GM21528 (cell line): ENCODE measurements around the gene BCAR1.
"Not testable (repeated sequence)": the region's sequence is repeated elsewhere in the genome, so short reads cannot be mapped to it uniquely, and the experiment has no call there.

Source experiments
- ATAC-seq: cut with Tn5 transposase; IDR thresholded peaks from one replicate; pipeline ENCODE4 v1.9.1; 2021; ENCODE audit warnings: mild to moderate bottlenecking, moderate library complexity; ENCODE audit not compliant: unreplicated experiment, low FRiP score

BCAR1 gene

GRCh38 chr16:75227361-75228142 is 23.9 kb downstream of the BCAR1 start:
- ATAC-seq = no peak

DNA sequence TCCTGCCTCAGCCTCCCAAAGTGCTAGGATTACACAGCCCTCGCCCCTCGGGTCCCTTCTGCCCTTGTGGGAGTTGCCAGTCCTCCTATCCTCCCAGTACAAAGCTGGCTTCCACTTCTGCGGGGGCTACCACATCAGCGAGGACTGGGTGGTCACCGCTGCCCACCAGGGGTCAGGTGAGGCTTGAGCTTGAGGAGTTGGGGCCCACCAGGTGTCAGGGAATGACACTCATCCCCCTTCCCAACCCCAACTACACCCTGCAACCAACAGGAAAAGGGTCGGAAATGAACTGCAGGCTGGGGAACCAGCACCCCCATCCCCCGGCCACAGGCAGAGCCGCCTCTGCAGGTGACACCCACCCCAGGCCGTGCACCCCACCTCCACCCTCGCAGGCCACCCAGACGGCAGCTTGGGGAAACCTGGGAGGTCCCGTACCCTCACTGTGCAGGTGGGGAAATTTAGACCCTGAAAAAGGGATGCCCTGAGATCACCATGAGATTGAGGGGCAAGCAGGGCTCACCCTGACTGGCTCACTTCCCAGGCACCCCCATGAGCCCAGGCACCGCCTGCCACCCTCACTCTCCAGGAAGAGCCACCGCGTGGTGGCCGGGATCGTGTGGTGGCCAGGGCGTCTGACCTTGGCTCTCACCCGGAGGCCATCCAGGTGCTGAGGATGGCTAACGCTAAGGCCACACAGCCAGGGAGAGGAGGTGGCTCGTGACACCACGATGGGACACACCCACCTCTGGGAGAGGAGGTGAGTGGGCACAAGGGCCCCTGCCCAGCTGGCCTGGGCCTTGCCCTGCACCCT is 24.7 kb downstream of the BCAR1 start:
- no peak for ATAC-seq

DNA sequence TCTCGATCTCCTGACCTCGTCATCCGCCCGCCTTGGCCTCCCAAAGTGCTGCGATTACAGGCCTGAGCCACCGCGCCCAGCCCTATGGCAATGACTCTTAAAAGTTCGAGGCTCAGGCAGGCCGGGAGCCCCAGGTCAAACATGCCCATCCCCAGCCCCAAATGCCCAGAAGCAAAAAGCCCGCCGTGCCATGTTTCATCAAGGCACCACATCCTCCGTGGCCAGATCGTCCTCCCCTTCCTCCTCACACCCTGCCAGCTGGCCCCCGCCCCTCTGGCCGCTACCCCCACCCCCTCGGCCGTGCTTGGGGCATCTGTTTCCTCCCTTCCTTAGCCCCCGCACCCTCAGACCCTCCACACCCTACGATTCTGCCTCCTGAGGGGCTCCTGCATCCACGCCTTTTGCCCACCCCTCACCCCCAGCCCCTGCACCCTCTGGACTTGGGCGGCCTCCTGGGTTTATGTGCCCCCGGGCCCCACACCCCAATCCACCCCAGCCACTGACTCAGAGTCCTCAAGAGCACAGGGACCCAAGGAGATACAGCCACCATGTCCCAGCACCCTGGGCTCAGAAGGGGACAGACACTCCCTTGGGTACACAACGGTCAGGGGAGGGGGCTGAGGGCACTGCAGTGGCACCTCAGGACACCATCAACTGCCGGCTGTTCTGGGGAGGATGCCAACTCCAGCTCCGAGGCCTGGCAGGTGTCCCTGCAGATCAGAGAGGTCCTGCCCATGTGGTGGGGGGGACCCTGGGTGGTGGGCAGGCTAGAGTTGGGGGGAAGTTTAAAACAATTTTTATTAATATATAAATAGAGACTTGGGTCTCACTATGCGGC is 25.5 kb downstream of the BCAR1 start:
- no peak for ATAC-seq

GRCh38 chr16:75225092-75225491 is 26.3 kb downstream of the BCAR1 start:
- ATAC-seq = no peak

GRCh38 chr16:75224306-75225082 is 26.9 kb downstream of the BCAR1 start:
- ATAC-seq = no peak

DNA sequence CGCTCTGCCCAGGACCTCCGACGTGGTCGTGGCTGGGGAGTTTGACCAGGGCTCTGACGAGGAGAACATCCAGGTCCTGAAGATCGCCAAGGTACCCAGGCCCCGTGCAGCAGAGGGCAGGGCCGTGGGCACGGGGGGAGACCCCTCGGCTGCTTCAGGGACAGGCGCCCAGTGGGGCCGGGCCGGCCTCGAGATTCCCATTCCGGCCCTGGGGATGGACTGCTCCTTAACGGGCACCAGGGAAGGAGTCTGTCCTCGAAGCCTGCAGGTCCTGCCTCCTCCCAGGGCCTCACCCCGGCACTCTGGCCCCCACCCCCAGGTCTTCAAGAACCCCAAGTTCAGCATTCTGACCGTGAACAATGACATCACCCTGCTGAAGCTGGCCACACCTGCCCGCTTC is 28.3 kb downstream of the BCAR1 start:
- ATAC-seq = not testable (repeated sequence)

DNA sequence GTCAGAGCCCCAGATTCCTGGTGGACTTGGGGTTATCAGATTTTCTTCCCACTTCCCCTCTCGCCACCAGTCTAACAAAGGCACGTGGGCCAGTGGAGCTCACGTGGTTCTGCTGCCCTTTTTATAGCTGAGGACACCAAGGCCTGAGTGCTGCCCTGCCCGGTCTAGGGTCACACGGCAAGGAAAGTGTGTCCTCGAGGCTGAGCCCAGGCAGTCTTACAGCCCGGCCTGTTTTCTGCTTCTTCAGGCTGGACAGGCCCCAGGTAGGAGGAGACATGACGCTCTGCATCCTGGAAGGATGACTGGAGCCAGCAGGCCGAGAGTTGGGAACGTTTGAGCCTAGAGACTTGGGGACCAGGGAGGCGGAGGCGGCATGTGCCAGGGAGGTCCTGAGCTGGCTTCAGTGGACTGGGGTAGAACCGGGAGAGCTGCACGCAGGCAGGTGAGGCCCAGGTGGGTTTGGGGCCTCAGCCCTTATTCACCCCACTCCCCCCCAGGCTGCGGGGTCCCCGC is 29.1 kb downstream of the BCAR1 start:
- no peak for ATAC-seq

GRCh38 chr16:75219838-75220237 is 31.6 kb downstream of the BCAR1 start:
- no peak for ATAC-seq

- ATAC-seq = no peak
These were observed 32.3 kb downstream of the BCAR1 start for GRCh38 chr16:75219088-75219487.

- ATAC-seq = peak; percentile 70
These were observed 33.0 kb downstream of the BCAR1 start, which contains the start of gene CTRB1 for GRCh38 chr16:75218256-75219076. Gene CTRB1 (plus strand): TSS chr16:75218988. CDS start chr16:75219008, 20 bp downstream.

DNA sequence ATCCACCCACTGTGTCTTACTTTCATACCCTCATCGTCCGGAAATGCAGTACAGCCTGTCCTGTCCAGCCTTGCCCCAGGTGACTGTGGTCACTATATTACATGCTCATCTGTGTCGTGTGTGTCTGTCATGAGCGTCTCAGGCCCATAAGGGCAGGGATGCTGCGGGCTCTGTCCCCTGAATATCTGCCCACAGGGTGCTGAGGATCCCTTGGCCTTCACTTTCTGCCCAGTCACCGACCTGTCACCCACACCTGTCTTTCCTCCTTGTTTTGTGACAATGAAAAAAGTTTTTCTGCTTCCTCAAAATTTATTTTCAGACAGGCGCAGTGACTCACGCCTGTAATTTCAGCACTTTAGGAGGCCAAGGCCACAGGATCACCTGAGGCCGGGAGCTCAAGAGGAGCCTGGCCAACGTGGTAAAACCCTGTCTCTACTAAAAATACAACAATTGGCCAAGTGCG is 34.0 kb downstream of the BCAR1 start:
- no peak for ATAC-seq

- no peak for ATAC-seq
These were observed 34.8 kb downstream of the BCAR1 start for GRCh38 chr16:75216576-75216975.

DNA sequence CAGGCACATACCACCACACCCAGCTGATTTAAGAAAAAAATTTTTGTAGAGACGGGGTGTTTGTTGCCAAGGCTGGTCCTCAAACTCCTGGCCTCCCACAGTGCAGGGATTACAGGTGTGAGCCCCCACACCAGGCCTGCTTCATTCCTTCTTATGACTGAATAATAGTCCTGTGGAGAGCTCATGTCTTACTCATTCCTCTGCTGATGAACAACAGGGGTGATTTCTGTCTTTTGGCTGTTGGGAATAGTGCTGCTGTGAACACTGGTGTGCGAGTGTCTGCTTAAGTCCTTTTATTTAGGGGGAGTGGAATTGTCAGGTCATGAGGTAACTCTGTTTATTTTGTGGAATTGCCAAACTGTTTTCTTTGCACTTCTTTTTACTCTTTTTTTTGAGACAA is 35.3 kb downstream of the BCAR1 start:
- no peak for ATAC-seq

DNA sequence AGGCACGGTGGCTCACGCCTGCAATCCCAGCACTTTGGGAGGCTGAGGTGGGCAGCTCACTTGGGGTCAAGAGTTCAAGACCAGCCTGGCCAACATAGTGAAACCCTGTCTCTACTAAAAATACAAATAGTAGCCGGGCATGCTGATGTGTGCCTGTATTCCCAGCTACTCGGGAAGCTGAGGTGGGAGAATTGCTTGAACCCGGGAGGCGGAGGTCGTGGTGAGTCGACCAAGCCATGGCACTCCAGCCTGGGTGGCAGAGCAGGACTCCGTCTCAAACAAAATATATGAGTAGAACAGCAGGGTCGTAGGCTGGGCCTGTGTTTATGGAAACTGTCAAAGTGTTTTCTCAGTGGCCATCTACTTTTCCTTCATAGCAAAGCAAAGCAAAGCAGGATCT is 40.1 kb downstream of the BCAR1 start:
- ATAC-seq = not testable (repeated sequence)

GRCh38 chr16:75209944-75210343 is 41.5 kb downstream of the BCAR1 start:
- no peak for ATAC-seq

DNA sequence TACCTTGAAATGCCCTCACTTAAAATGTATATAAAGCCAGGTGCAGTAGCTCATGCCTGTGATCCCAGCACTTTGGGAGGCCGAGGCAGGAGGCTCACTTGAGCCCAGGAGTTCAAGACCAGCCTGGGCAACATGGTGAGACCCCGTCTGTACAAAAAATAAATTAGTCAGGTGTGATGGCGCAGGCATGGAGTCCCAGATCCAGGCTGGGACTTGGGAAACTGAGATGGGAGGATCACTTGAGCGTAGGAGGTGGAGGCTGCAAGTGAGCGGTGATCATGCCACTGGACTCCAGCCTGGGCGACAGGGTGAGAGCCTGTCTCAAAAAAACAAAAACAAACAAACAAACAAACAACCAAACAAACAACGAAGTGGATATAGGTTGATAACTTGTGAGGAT is 41.9 kb downstream of the BCAR1 start:
- not testable (repeated sequence) for ATAC-seq

DNA sequence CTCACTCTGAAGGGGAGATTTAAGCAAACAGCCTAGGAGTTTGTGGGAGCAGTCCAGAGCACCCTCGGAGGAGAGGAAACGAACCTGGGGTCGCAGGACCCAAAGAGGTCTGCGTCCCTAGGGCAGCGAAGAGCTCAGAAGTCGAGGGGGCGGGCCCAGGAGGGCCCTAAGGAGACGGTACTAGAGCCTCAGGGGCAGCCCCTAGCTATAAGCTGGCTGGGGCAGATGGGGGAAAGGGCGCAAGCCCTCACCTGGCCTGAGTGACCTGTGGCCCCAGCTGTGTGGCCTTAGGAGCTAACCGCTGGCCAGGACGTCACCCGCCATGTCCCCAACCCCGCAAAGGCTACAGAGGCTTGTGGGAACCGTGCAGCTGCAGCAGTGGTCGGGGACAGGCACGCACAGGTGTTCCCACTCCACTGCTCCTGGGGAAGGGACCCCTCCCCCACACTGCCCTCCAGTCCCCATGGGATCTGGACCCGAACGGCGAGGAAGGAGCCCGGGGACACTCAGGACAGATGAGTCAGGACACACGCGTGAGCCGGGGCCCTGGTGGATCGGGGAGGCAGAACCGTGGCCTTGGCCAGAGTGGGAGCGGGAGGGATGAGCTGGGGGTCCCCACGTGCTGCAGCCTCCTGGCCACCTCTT is 42.4 kb downstream of the BCAR1 start:
- ATAC-seq = no peak

- no peak for ATAC-seq
These were observed 43.1 kb downstream of the BCAR1 start for GRCh38 chr16:75208242-75208825.
